Measurements from ENCODE around the gene IGFL2. TPM values are rescaled to one million over a fixed set of nuclear protein-coding genes. Genes with fewer than 3 reads are reported as not detected.
A peak's percentile ranks its signal among the peaks of the same experiment; 100 is the strongest.

IGFL2 gene
- total and polyA plus RNA-seq, 2 of the 4 experiments (the other 2 are of a cell fraction), result not detected

- Histone ChIP-seq H3K4me1 (ENCODE audit: control insufficient read depth, insufficient read depth, low read length) (no peaks in the 10 kb centered on the region), H2AFZ (replicated peaks; ENCODE audit: low read length, poor library complexity) (no peak overlapping the region), H3K14ac (replicated peaks; ENCODE audit: low read depth, low read length) (no peak overlapping the region), H3K27me3 (ENCODE audit: control insufficient read depth, insufficient read depth, low read length) (peaks cover 33% of the 10 kb centered on the region), H3K4ac (ENCODE audit: low read depth, low read length) (no peak overlapping the region), H3K4me2 (ENCODE audit: low read depth, low read length) (no peak overlapping the region), H2BK15ac (ENCODE audit: low read depth, low read length) (no peak overlapping the region), H4K91ac (ENCODE audit: insufficient read depth, low read depth, low read length) (no peak overlapping the region), H3K9ac (ENCODE audit: low read depth, low read length) (no peak overlapping the region), H3K9me1 (ENCODE audit: insufficient read depth, low read length) (no peaks in the 10 kb centered on the region), H3K79me1 (ENCODE audit: low read depth in 1 of 2, low read length in 2 of 2) (no peaks in the 10 kb centered on the region), H2AK5ac (ENCODE audit: low read depth, low read length) (no peak overlapping the region), H3K18ac (ENCODE audit: low read depth, low read length) (no peak overlapping the region), H3K36me3 (ENCODE audit: control insufficient read depth, insufficient read depth, low read length) (no peaks in the 10 kb centered on the region), H2BK20ac (ENCODE audit: low read depth, low read length) (no peak overlapping the region), H4K5ac (ENCODE audit: low read depth, low read length) (no peak overlapping the region), H3K27ac (ENCODE audit: insufficient read depth, low read length) (no peak overlapping the region), H2BK120ac (ENCODE audit: low read depth, low read length) (no peak overlapping the region), H3K4me3 (ENCODE audit: insufficient read depth, low read depth, low read length) (no peak overlapping the region), H4K8ac (ENCODE audit: low read depth in 2 of 2, low read length in 2 of 2) (no peak overlapping the region), H2BK5ac (ENCODE audit: low read depth, low read length, poor library complexity, severe bottlenecking) (no peak overlapping the region), H2AK9ac (replicated peaks; ENCODE audit: low read depth, low read length, poor library complexity) (no peak overlapping the region), H4K20me1 (ENCODE audit: insufficient read depth, low read length) (no peaks in the 10 kb centered on the region), H3K56ac (ENCODE audit: extremely low read depth, insufficient read depth, low read length) (no peak overlapping the region), H3K9me3 (ENCODE audit: control insufficient read depth, insufficient read depth, low read length) (peaks cover 2% of the 10 kb centered on the region; the same call in 1 of the 2 replicates), H3K23ac (ENCODE audit: low read depth, low read length) (no peak overlapping the region)
- ChIA-PET POLR2A (ENCODE audit: unreplicated experiment) (no interaction called here), CTCF (no interaction called here)
- dilution Hi-C loops (cut with HindIII; ENCODE audit: low sequenced_read_pairs, unreplicated experiment), result no loop called here
- WGBS, 2 experiments (ENCODE audit: extremely low coverage in 2 of 2, insufficient read length in 1 of 2), result 84% methylated on average over 2 of the region's 5 CpGs; no CpG with 5 or more reads in 1 of the 2 experiments
- no peak for TF ChIP-seq POLR2A (IDR thresholded peaks at IDR 0.05; ENCODE audit: low read depth, low read length)
- no peak for TF ChIP-seq MXI1 (IDR thresholded peaks at IDR 0.05; ENCODE audit: borderline replicate concordance, low read depth, low read length)
- TF ChIP-seq CHD1 (IDR thresholded peaks at IDR 0.05; ENCODE audit: low read depth, low read length), result no peak
- no peak for TF ChIP-seq CTCF (conservative IDR thresholded peaks at IDR 0.05; ENCODE audit: low read depth, low read length)
- TF ChIP-seq RFX5 (IDR thresholded peaks at IDR 0.05; ENCODE audit: low read depth, low read length), result no peak
- no peak for TF ChIP-seq RAD21 (IDR thresholded peaks at IDR 0.05; ENCODE audit: low read length)
- in situ Hi-C loops (cut with MboI; ENCODE audit: low sequenced_read_pairs), result no loop called here
- ATAC-seq (ENCODE audit: low read depth) (no peak), DNase-seq (peak; percentile 22)
- intact Hi-C loops (cut with micrococcal nuclease), result no loop called here
- BruUV-seq (replicated peaks), result no TSS peak
These were observed 32.8 kb downstream of the IGFL2 start for GRCh38 chr19:46180701-46181387.

All from IMR-90 (cell line).